Skeletal muscle tissue (tissue), 4 donors: ENCODE data around the gene BICD1. TPM values are rescaled to one million over a fixed set of nuclear protein-coding genes. Genes with fewer than 3 reads are reported as not detected.
"Not testable (repeated sequence)": the region's sequence is repeated elsewhere in the genome, so short reads cannot be mapped to it uniquely, and the experiment has no call there.

ENCODE experiments used
- H3K27ac ChIP-seq: one replicate; pipeline ENCODE4 v1.7.0; 2013; ENCODE audit warnings: mild to moderate bottlenecking, low read depth, low read length, inconsistent platforms
- H3K27me3 ChIP-seq, 3 donors: one replicate each; pipeline ENCODE4 v1.7.0; 2013; ENCODE audit warnings: low read length in 3 of 3; ENCODE audit not compliant: control insufficient read depth in 3 of 3, insufficient read depth in 3 of 3
- H3K36me3 ChIP-seq, 3 donors: one replicate each; pipeline ENCODE4 v1.7.0; 2013; ENCODE audit warnings: low read length in 3 of 3; ENCODE audit not compliant: control insufficient read depth in 3 of 3, insufficient read depth in 3 of 3
- H3K4me1 ChIP-seq, 3 donors: one replicate each; pipeline ENCODE4 v1.7.0; 2013; ENCODE audit warnings: low read length in 3 of 3, mild to moderate bottlenecking in 3 of 3; ENCODE audit not compliant: control insufficient read depth in 3 of 3, insufficient read depth in 3 of 3
- H3K4me3 ChIP-seq, 3 donors: one replicate each; pipeline ENCODE4 v1.7.0; 2013; ENCODE audit warnings: low read length in 3 of 3
- H3K9ac ChIP-seq, 3 donors: one replicate each; pipeline ENCODE4 v1.7.0; 2013; ENCODE audit warnings: low read length in 3 of 3, mild to moderate bottlenecking in 3 of 3, moderate library complexity in 2 of 3, low read depth in 1 of 3
- H3K9me3 ChIP-seq, 3 donors: one replicate each; pipeline ENCODE4 v1.7.0; 2013; ENCODE audit warnings: low read length in 3 of 3; ENCODE audit not compliant: control insufficient read depth in 3 of 3
- total RNA-seq: library from RNA; depleted of rRNA; stranded (reverse); fragments of >200 nt; gene quantifications from one replicate; pipeline ENCODE4 v1.2.3, GENCODE V29; 2014
- donor health status: Osteomylitis.

The BICD1 gene
- total RNA-seq, 1 donor from 2014 or later, result 7.8 TPM

DNA sequence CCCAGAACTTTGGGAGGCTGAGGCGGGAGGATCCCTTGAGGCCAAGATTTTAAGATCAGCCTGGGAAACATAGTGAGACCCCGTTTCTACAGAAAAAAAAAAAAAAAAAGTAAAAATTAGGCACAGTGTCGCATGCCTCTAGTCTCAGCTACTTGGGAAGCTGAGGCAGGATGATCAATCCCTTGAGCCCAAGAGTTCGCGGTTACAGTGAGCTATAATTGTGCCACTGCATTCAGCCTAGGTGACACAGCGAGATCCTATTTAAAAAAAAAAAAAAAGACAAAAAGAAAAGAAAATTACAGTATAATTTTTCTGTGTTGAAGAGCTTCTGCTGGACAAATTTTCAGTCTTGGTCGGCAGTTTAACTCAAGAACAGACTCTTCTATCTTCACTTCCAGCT, 158.8 kb downstream of the BICD1 start:
- Histone ChIP-seq H3K4me3 (no peak overlapping the region), H3K9ac (no peak overlapping the region), H3K4me1 (no peaks in the 10 kb centered on the region), H3K27ac (no peak overlapping the region), H3K9me3 (no peaks in the 10 kb centered on the region), H3K36me3 (no peaks in the 10 kb centered on the region), H3K27me3 (no peaks in the 10 kb centered on the region)

DNA sequence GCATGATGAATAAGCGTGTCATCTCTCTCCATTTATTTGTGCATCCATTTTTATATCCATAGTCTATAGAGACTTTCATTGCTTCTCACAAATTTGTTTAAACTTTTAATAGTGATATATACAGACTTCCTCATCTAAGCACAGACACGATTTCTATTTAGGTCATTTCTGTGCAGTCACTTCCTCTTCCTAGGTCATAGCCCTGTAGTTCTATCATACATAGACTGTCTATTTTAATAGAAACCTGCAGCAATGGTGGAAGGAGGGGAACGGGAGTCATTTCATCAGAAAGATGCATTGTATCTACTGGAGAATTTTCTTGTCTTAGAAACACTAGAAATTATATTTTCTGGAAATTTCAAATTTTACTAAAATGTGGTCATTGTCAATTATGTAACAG, 159.3 kb downstream of the BICD1 start:
- no peak overlapping the region for H3K27ac ChIP-seq

DNA sequence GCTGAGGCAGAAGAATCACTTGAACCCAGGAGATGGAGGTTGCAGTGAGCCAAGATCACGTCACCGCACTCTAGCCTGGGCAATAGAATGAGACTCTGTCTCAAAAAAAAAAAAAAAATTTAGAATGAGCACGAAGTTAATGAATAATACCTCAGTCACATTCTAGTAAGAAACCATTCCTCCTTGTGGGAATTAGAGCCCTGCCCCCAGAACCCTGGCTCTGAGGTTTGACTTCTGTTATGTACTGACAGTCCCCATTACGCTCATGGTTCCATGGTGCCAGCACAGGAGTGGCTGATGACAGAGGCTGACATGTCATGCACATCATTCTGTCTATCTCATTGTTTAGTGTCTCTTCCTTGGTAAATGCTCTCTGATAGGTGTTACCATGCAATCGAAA, 160.1 kb downstream of the BICD1 start:
- Histone ChIP-seq H3K4me1 (peaks cover 0 to 5% (median 0%) of the 10 kb centered on the region in 3 donors), H3K4me3 (no peak overlapping the region), H3K9me3 (no peaks in the 10 kb centered on the region), H3K27me3 (no peaks in the 10 kb centered on the region), H3K9ac (no peak overlapping the region), H3K27ac (no peak overlapping the region), H3K36me3 (no peaks in the 10 kb centered on the region)

More for the DNA sequence above, 159.3 kb downstream of the BICD1 start:
- no peaks in the 10 kb centered on the region for H3K4me1 ChIP-seq
- H3K27me3 ChIP-seq, result no peaks in the 10 kb centered on the region
- no peak overlapping the region for H3K4me3 ChIP-seq
- no peak overlapping the region for H3K9ac ChIP-seq
- no peaks in the 10 kb centered on the region for H3K9me3 ChIP-seq
- H3K36me3 ChIP-seq, result no peaks in the 10 kb centered on the region

DNA sequence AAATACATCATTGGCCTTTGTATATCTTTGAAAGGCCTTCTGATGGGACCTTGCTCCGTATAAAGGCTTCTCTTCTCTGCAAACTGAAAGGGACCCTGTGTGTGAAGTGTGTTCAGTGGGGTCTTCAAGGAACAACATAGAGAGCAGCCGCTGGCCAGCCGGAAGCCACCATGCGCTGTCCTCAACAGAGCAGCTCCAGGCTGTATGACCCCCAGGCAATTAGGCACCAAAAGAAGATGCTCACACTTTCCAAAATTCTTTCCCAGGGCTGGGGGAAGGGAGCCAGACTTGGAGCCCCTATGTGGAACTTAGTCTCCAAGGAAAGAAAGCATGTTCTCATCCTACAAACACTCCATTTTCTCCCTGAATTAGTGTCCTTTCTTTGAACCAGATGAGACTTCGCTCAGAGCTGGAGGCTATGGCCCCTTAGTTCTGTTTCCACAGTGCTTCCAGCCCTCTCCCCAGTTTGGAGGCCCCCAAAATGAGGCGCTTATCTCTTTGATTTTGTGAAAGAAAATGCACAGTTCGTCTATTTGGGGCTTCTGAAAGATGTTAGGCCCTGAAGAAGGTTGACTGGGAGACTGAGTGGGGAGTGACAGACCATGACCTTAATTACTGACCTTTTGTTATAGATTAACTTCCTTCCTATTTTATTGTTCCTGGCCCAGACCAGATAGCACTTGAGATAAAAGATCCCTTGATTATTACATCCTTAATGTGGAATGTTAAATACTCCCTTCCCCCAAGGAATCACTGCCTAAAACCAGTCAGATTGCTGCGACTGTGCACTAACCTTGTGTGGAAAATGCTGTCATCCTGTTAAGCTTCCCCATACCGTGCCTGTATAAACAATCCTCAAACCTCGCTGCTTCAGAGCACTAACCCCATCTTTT, 164.4 kb downstream of the BICD1 start:
- no peaks in the 10 kb centered on the region for H3K27me3 ChIP-seq
- H3K9ac ChIP-seq, result no peak overlapping the region
- no peak overlapping the region for H3K27ac ChIP-seq
- H3K4me1 ChIP-seq, result peaks cover 0 to 6% (median 0%) of the 10 kb centered on the region in 3 donors
- H3K4me3 ChIP-seq, result peak overlapping the region in 1 of 3 donors; percentile 14
- no peaks in the 10 kb centered on the region for H3K9me3 ChIP-seq
- no peaks in the 10 kb centered on the region for H3K36me3 ChIP-seq

DNA sequence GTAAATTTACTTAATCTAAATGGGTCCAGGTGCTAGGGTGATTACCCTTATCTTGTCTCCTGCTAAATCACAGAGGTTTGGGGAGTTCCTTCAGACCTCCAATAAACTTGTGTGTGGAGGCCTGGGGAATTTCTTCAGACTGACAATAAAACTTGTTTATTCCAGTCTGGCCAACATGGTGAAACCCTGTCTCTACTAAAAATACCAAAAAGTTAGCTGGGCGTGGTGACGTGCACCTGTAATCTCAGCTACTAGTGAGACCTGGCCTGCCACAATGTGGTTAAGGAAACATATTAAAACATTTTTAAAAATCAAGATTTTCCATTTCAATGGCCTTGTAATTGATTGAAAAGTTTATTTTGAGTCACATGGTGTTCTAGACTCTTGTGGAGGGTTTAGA, 165.8 kb downstream of the BICD1 start:
- no peak overlapping the region for H3K27ac ChIP-seq
- H3K4me1 ChIP-seq, result peaks cover 0 to 6% (median 0%) of the 10 kb centered on the region in 3 donors
- H3K4me3 ChIP-seq, result no peak overlapping the region

DNA sequence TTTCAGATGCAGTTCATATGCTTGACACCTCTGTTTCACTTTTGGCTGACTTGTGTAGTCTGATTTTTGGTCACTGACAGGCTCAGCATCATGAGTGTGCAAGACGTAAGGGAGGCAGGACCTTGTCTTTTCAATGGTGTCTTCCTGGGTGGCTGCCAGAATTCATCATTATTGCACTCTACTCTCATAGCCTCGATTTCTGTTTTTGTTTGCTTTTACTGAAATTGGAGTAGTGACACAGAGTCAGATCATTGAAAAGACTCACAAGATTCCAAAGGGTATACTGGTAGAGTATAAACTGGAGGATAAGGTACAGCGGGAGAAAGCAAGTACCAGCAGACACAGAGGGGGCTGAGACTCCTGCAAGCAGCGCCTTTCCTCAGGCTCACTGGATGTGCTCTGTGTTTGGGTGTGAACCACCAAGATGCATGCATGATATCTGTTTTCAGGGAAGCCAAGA, 166.4 kb downstream of the BICD1 start:
- no peak overlapping the region for H3K9ac ChIP-seq
- no peaks in the 10 kb centered on the region for H3K9me3 ChIP-seq
- H3K27ac ChIP-seq, result no peak overlapping the region
- no peaks in the 10 kb centered on the region for H3K27me3 ChIP-seq
- H3K4me1 ChIP-seq, result peaks cover 0 to 6% (median 0%) of the 10 kb centered on the region in 3 donors
- no peak overlapping the region for H3K4me3 ChIP-seq
- H3K36me3 ChIP-seq, result no peaks in the 10 kb centered on the region

More for the DNA sequence above, 165.8 kb downstream of the BICD1 start:
- H3K36me3 ChIP-seq, result no peaks in the 10 kb centered on the region
- no peaks in the 10 kb centered on the region for H3K27me3 ChIP-seq
- H3K9me3 ChIP-seq, result no peaks in the 10 kb centered on the region
- no peak overlapping the region for H3K9ac ChIP-seq

DNA sequence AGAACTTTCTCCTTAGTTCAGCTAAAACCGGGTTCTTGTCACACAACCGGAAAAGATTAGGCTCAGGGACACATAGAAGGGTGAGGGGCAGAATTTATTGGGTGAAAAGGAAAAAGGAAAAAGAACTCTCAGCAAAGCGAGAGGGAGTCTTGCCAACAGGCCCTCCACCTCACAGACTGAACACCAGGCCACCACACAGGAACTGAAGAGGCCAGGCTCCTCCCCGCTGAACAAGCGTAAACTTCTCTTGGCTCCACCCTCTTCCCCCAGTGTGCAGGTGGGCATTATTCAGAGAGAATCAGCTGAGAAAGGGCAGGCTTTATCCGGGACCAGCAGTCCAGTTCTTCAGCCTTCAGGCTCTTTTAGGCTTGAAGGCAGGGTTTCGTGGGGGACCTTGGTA, 167.1 kb downstream of the BICD1 start:
- no peak overlapping the region for H3K4me3 ChIP-seq
- H3K9me3 ChIP-seq, result no peaks in the 10 kb centered on the region
- no peaks in the 10 kb centered on the region for H3K27me3 ChIP-seq
- no peak overlapping the region for H3K9ac ChIP-seq
- no peaks in the 10 kb centered on the region for H3K36me3 ChIP-seq
- H3K27ac ChIP-seq, result no peak overlapping the region
- H3K4me1 ChIP-seq, result peaks cover 0 to 6% (median 0%) of the 10 kb centered on the region in 3 donors

DNA sequence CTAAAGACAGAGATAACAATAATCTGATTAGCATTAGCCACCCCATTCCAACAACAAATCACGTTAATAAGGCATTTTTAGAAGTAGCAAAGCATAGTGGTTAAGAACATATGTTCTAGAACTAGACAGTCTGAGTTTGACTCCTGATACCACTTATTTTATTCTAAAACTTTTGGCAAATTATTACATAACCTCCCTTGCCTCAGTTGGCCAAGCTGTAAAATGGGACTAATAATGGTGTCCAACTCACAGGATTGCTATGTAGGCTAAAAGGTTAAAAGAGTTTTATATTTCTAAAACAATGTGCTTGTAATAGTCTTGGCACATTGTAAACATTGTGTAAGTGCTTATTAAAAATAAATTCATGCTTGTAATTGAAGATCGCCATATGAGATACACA, 168.0 kb downstream of the BICD1 start:
- Histone ChIP-seq H3K4me3 (no peak overlapping the region), H3K36me3 (no peaks in the 10 kb centered on the region), H3K9ac (no peak overlapping the region), H3K27ac (no peak overlapping the region), H3K27me3 (no peaks in the 10 kb centered on the region), H3K4me1 (peaks cover 0 to 6% (median 0%) of the 10 kb centered on the region in 3 donors), H3K9me3 (no peaks in the 10 kb centered on the region)

DNA sequence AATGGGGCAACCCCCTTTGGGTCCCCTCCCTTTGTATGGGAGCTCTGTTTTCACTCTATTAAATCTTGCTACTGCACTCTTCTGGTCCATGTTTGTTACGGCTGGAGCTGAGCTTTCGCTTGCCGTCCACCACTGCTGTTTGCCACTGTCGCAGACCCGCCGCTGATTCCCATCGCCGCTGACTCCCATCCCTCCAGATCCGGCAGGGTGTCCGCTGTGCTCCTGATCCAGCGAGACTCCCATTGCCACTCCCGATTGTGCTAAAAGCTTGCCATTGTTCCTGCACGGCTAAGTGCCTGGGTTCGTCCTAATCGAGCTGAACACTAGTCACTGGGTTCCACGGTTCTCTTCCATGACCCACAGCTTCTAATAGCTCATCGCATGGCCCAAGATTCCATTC, 168.9 kb downstream of the BICD1 start:
- H3K9me3 ChIP-seq, H3K4me1 ChIP-seq, H3K9ac ChIP-seq, H3K27ac ChIP-seq, H3K4me3 ChIP-seq, H3K36me3 ChIP-seq, H3K27me3 ChIP-seq: not testable (repeated sequence)

DNA sequence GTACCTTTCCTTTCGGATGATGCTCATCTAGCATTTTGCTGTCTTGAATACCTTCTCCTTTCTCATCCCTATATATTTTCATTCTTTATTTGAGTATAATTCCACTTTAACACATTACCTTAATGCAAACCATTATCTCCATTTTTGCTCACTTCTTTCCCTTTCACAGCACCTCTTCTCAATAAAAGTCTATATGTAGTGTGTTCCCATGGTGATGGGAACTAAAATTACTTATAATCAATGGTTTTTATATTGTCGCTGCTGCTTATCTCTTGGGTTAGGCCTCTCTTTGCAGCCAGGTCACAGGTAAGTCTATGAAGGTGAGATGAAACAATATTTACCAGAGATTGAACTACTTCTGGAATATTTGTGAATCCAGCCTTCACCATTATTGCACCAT, 171.1 kb downstream of the BICD1 start:
- Histone ChIP-seq H3K27ac (no peak overlapping the region), H3K27me3 (no peaks in the 10 kb centered on the region), H3K36me3 (no peaks in the 10 kb centered on the region), H3K4me3 (no peak overlapping the region), H3K9ac (no peak overlapping the region), H3K4me1 (no peaks in the 10 kb centered on the region), H3K9me3 (no peaks in the 10 kb centered on the region)
